ENCODE data around the gene PGLYRP2.

- TF ChIP-seq POLR2A (IDR thresholded peaks at IDR 0.05; ENCODE audit: low read depth, low read length): no peak
- no peak for TF ChIP-seq MYC (IDR thresholded peaks at IDR 0.05; ENCODE audit: low read depth, low read length)
- no peak for TF ChIP-seq JUN (IDR thresholded peaks at IDR 0.05; ENCODE audit: borderline replicate concordance, insufficient read depth, insufficient read length, low read depth)
Observed at GRCh38 chr19:15475169-15475568, 4.1 kb downstream of the PGLYRP2 start.
